ENCODE measurements around the gene SUN1. TPM values are rescaled to one million over a fixed set of nuclear protein-coding genes. Genes with fewer than 3 reads are reported as not detected.

The SUN1 gene
- total and polyA plus RNA-seq, 7 donors, result 52.5 to 159 (median 132) TPM

DNA sequence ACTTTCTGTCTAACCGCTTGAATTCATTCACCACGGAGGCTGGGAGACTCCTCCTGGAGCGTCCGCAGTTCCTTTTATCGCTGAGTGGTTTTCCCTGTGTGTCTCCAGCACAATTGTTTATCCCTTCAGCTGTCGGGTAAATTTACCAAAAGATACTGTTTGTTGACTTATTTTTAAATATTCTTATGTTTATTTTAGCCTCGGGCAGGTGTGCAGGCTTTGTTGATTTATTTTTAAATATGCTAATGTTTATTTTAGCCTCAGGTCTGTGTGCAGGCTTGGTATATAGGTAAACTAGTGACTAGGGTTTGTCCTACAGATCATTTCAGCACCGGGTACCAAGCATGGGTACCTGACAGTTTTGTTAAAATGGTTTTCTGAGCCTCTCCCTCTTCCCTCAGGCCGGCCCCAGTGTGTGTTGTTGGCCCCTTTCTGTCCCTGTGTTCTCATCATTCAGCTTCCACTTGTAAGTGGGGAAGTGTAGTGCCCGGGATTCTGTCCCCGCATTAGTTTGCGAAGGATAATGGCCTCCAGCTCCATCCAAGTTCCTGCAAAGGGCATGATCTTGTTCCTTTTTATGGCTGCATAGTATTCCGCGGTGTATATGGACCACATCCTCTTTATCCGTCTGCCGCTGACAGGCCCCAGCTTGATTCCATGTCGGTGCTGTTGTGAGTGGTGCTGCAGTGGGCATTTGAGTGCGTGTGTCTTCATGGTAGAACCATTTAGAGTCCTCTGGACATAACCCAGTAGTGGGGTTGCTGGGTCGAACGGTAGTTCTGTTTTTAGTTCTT is 49.4 kb downstream of the SUN1 start:
- Histone ChIP-seq H3K27me3 (ENCODE audit: insufficient read depth in 3 of 3, low read length in 2 of 3) (no peaks in the 10 kb centered on the region), H3K36me3 (ENCODE audit: insufficient read depth in 1 of 2, low read depth in 1 of 2) (peaks cover 0 to 7% of the 10 kb centered on the region in 2 donors), H3K27ac (peak overlapping the region; percentile 87), H3K4me1 (peaks cover 62% of the 10 kb centered on the region), H3K4me3 (peak overlapping the region; percentile 80), H3K9me3 (no peaks in the 10 kb centered on the region)
- TF ChIP-seq, protein P1, sequence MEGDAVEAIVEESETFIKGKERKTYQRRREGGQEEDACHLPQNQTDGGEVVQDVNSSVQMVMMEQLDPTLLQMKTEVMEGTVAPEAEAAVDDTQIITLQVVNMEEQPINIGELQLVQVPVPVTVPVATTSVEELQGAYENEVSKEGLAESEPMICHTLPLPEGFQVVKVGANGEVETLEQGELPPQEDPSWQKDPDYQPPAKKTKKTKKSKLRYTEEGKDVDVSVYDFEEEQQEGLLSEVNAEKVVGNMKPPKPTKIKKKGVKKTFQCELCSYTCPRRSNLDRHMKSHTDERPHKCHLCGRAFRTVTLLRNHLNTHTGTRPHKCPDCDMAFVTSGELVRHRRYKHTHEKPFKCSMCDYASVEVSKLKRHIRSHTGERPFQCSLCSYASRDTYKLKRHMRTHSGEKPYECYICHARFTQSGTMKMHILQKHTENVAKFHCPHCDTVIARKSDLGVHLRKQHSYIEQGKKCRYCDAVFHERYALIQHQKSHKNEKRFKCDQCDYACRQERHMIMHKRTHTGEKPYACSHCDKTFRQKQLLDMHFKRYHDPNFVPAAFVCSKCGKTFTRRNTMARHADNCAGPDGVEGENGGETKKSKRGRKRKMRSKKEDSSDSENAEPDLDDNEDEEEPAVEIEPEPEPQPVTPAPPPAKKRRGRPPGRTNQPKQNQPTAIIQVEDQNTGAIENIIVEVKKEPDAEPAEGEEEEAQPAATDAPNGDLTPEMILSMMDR (IDR thresholded peaks at IDR 0.05), result no peak
- intact Hi-C loops (cut with DNase I), result no loop called here
- no peak for ATAC-seq
- 90 to 94% (median 90%) methylated on average over 20 of the region's 20 CpGs for WGBS, 3 donors
- peak in 1 of 2 donors; percentile 26 for DNase-seq

DNA sequence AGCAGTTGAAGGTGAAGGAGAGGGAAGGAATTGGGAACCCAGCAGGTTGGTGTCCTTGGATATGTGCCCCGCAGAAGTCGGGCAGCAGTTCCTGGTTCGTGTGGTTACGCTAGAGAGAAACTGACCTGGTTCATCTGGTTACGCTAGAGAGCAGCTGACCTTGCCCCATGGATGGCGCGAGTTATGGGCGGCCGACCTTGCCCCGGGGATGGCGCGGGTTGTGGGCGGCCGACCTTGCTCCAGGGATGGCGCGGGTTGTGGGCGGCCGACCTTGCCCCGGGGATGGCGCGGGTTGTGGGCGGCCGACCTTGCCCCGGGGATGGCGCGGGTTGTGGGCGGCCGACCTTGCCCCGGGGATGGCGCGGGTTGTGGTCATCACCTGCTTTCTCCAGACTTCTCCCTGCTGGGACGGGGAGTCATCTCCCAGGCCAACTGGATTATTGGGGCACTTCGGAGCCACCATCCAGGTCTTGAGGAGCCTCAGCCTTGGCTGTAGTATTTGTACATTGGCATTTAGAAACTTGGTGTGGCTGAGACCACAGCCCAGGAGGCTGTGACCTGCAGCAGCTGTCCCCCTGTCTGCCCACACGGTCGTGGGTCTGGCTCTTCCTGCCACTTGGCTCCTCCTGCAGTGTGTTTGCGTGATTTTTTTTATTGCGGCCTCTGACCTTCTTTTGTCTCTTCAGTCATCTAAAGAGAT is 50.2 kb downstream of the SUN1 start:
- ATAC-seq (no peak), DNase-seq (peak in 1 of 2 donors; percentile 44)
- peaks cover 69% of the 10 kb centered on the region for H3K4me1 ChIP-seq
- no peaks in the 10 kb centered on the region for H3K27me3 ChIP-seq (ENCODE audit: insufficient read depth in 3 of 3, low read length in 2 of 3)
- intact Hi-C loops (cut with DNase I), result no loop called here
- TF ChIP-seq, protein P1 (IDR thresholded peaks at IDR 0.05), result no peak
- WGBS, 3 donors, result 86 to 89% (median 88%) methylated on average over 34 to 37 of the region's 37 CpGs
- H3K4me3 ChIP-seq, result no peak overlapping the region
- H3K9me3 ChIP-seq, result no peaks in the 10 kb centered on the region
- peaks cover 0 to 16% of the 10 kb centered on the region in 2 donors for H3K36me3 ChIP-seq (ENCODE audit: insufficient read depth in 1 of 2, low read depth in 1 of 2)
- H3K27ac ChIP-seq, result peak overlapping the region; percentile 72

DNA sequence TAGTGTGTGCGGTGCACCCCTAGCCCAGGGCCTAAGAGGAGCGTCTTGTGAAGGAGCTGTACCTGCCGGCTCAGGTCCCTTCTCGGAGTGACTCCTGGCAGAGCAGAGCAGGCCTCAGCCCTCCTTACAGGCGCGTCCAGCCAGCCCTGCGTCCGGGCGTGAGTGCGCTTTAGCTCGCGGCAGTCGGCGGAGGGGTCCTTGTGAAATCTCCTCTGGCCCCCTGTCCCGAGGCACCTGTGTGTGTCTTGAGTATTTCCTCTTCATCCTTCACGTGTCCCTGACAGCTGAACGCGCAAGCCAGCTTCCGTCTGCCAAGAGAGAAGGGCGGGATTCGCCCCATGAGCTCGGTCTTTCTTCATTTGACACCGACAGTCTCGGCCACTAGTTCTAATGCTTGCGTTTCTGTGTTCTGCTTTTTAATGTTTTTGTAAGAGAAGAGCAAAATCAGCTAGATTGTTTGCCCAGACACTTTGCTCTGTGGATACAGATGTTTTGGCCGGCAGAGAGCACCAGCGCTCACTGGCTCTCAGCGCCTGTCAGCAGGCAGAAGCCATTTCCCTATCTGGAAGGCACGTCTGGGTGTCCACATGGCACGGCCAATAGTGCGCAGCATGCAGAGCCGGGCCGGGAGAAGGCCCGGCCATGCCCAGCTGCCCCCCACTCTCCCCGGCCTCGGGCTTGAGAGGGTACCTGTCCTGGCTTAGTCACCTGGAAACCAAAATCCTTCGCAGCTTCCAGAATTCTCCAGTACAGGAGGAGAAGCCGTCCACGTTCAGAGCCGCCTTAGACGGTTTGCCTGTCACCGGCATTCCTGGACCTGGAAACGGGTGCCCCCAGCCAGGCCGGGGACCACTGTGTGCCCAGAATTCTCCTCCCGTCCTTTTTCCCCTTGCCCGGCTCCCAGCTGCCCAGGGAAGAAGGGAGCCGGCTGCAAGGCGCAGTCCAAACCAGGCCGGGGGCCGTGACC is 51.1 kb downstream of the SUN1 start:
- WGBS, 3 donors, result 64 to 74% (median 67%) methylated on average over 48 to 50 of the region's 50 CpGs
- peaks cover 67% of the 10 kb centered on the region for H3K4me1 ChIP-seq
- H3K27me3 ChIP-seq (ENCODE audit: insufficient read depth in 3 of 3, low read length in 2 of 3), result no peaks in the 10 kb centered on the region
- peak overlapping the region; percentile 72 for H3K27ac ChIP-seq
- H3K36me3 ChIP-seq (ENCODE audit: insufficient read depth in 1 of 2, low read depth in 1 of 2), result peaks cover 0 to 24% of the 10 kb centered on the region in 2 donors
- H3K4me3 ChIP-seq, result peak overlapping the region; percentile 12
- TF ChIP-seq, protein P1 (IDR thresholded peaks at IDR 0.05), result no peak
- peak; percentile 31 to 64 for DNase-seq
- ATAC-seq, result peak; percentile 6 to 36 (median 22)
- intact Hi-C loops (cut with DNase I), result no loop called here
- no peaks in the 10 kb centered on the region for H3K9me3 ChIP-seq

DNA sequence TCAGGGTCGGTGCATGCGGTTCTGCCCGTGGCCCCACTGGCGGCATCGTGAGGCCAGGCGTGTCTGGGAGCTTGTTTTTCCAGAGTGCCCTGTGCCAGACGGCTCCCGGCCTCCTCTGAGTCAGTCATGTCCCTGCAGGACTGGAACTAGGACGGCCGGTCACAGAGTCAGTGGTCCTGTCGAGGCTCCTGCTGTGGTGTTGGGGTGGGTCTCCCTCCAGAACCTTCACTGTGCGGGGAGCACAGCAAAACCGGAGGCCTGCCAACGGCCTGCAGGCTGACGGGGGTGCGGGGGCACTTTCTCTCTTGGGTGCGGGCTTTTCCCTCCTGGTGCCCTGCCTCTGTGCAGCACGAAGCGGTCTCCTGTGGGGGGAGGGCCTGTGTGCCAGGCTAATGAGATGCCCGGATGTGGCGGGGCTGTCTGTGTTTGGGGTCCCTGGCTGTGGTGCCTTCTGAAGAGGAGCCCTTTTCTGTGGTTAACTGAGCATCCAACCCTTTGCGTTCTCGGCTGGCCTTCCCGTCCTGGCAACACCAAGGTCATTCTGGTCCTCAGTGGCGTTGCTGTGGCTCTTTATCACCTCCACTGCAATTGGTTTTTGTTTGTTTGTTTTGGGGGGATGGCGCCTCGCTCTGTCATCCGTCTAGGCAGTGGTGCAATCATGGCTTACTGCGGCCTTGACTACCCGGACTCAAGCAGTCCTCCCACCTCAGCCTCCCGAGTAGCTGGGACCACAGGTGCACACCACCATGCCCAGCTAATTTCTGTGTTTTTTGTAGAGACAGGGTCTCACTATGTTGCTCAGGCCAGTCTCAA is 52.1 kb downstream of the SUN1 start:
- intact Hi-C loops (cut with DNase I), result no loop called here
- peak; percentile 34 to 65 for DNase-seq
- no peaks in the 10 kb centered on the region for H3K9me3 ChIP-seq
- peaks cover 56% of the 10 kb centered on the region for H3K4me1 ChIP-seq
- no peak overlapping the region for H3K4me3 ChIP-seq
- no peaks in the 10 kb centered on the region for H3K27me3 ChIP-seq (ENCODE audit: insufficient read depth in 3 of 3, low read length in 2 of 3)
- H3K36me3 ChIP-seq (ENCODE audit: insufficient read depth in 1 of 2, low read depth in 1 of 2), result peaks cover 0 to 35% of the 10 kb centered on the region in 2 donors
- ATAC-seq, result peak in 1 of 4 donors; percentile 2
- 84 to 88% (median 86%) methylated on average over 28 to 31 of the region's 31 CpGs for WGBS, 3 donors
- H3K27ac ChIP-seq, result peak overlapping the region; percentile 72
- TF ChIP-seq, protein P1 (IDR thresholded peaks at IDR 0.05), result no peak

All from psoas muscle (tissue), 8 donors.